Thoracic aorta (tissue), 2 donors: ENCODE results near the gene ATF5. TPM values are rescaled to one million over a fixed set of nuclear protein-coding genes. Genes with fewer than 3 reads are reported as not detected.

Experiments used
- ATAC-seq: fragments of 150-250 bp; one replicate; pipeline ENCODE4 v1.8.0; 2017; ENCODE audit warnings: low read depth; ENCODE audit not compliant: insufficient number of reproducible peaks, low FRiP score
- DNase-seq: peaks from one replicate; pipeline ENCODE4 v3.0.0-alpha.2; 2020; ENCODE audit warnings: low spot score
- H3K27ac ChIP-seq, 2 donors: fragments of 200-600 bp; sonication (generic); 1 replicate in 1 of 2; 2 replicates in 1 of 2; pipeline ENCODE4 v1.5.1; 2016; ENCODE audit warnings: mild to moderate bottlenecking in 2 of 2, moderate library complexity in 2 of 2
- H3K27me3 ChIP-seq: fragments of 200-600 bp; sonication (generic); replicated peaks from 2 replicates; pipeline ENCODE4 v1.6.0; 2016; ENCODE audit warnings: mild to moderate bottlenecking; ENCODE audit not compliant: insufficient read depth
- H3K36me3 ChIP-seq: fragments of 200-600 bp; sonication (generic); one replicate; pipeline ENCODE4 v1.5.1; 2016
- H3K4me1 ChIP-seq, 2 donors: fragments of 200-600 bp; sonication (generic); 1 replicate in 1 of 2; 2 replicates in 1 of 2; pipeline versions ENCODE4 v1.5.1 to v1.6.0; 2016; ENCODE audit warnings: low read depth in 2 of 2, mild to moderate bottlenecking in 1 of 2; ENCODE audit not compliant: control insufficient read depth in 1 of 2
- H3K4me3 ChIP-seq: fragments of 200-600 bp; sonication (generic); 2 replicates; pipeline ENCODE4 v1.5.1; 2016; ENCODE audit warnings: mild to moderate bottlenecking
- H3K9me3 ChIP-seq: fragments of 200-600 bp; sonication (generic); 2 replicates; pipeline ENCODE4 v1.5.1; 2016
- total RNA-seq, 2 donors: library from RNA; depleted of rRNA; stranded (reverse); fragments of >200 nt; gene quantifications; one replicate each; pipeline versions ENCODE4 v1.1.0 to v1.2.3, GENCODE V29; 2016
- TF ChIP-seq, protein P1 (sequence below): fragments of 200-600 bp; sonication (generic); IDR thresholded peaks from one replicate; pipeline ENCODE4 v1.5.1; 2019; ENCODE audit warnings: antibody characterized with exemption

The ATF5 gene, protein sequence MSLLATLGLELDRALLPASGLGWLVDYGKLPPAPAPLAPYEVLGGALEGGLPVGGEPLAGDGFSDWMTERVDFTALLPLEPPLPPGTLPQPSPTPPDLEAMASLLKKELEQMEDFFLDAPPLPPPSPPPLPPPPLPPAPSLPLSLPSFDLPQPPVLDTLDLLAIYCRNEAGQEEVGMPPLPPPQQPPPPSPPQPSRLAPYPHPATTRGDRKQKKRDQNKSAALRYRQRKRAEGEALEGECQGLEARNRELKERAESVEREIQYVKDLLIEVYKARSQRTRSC
- total RNA-seq = 1 to 10 TPM; 8.4 to 9.8 TPM

DNA sequence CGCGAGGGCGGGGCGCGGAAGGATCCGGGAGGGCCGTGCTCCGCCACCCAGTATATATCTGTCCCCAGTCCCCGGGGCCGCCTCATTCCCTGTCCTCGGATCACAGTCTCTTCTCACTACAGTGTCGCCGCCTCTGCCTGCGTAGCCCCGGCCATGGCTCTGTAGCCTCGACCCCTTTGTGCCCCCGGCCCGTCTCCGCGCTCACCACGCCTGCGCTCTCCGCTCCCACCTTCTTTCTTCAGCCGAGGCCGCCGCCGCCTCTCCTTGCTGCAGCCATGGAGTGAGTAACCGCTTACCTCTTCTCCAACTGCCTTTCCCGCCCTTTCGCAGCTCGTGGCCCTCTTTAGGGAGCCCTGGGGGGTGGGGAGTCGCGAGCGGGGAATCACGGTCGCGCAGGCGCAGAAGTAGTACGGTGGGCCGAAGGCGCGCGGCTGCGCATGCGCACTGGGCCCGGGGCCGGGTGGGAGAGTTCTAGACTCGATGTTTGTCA is at the start of gene ATF5, which contains the start of gene NUP62:
Gene ATF5 (plus strand): TSS at position 85 of the 490 bp plus-strand sequence. CDS start 1,646 bp downstream, outside the sequence.
Gene NUP62 (minus strand): TSS at position 384 of the 490 bp plus-strand sequence. CDS start 19,697 bp downstream, outside the sequence.
- peak; percentile 60 for DNase-seq
- Histone ChIP-seq H3K27ac (peak within 1 kb of the TSS; percentile 82 to 91), H3K27me3 (no peaks in the 10 kb centered on the region), H3K9me3 (no peaks in the 10 kb centered on the region), H3K4me3 (peak within 1 kb of the TSS; percentile 95), H3K36me3 (peaks cover 9% of the 10 kb centered on the region), H3K4me1 (peaks cover 10 to 25% of the 10 kb centered on the region in 2 donors)
- peak; percentile 54 for ATAC-seq
- TF ChIP-seq, protein P1, sequence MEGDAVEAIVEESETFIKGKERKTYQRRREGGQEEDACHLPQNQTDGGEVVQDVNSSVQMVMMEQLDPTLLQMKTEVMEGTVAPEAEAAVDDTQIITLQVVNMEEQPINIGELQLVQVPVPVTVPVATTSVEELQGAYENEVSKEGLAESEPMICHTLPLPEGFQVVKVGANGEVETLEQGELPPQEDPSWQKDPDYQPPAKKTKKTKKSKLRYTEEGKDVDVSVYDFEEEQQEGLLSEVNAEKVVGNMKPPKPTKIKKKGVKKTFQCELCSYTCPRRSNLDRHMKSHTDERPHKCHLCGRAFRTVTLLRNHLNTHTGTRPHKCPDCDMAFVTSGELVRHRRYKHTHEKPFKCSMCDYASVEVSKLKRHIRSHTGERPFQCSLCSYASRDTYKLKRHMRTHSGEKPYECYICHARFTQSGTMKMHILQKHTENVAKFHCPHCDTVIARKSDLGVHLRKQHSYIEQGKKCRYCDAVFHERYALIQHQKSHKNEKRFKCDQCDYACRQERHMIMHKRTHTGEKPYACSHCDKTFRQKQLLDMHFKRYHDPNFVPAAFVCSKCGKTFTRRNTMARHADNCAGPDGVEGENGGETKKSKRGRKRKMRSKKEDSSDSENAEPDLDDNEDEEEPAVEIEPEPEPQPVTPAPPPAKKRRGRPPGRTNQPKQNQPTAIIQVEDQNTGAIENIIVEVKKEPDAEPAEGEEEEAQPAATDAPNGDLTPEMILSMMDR = no peak

DNA sequence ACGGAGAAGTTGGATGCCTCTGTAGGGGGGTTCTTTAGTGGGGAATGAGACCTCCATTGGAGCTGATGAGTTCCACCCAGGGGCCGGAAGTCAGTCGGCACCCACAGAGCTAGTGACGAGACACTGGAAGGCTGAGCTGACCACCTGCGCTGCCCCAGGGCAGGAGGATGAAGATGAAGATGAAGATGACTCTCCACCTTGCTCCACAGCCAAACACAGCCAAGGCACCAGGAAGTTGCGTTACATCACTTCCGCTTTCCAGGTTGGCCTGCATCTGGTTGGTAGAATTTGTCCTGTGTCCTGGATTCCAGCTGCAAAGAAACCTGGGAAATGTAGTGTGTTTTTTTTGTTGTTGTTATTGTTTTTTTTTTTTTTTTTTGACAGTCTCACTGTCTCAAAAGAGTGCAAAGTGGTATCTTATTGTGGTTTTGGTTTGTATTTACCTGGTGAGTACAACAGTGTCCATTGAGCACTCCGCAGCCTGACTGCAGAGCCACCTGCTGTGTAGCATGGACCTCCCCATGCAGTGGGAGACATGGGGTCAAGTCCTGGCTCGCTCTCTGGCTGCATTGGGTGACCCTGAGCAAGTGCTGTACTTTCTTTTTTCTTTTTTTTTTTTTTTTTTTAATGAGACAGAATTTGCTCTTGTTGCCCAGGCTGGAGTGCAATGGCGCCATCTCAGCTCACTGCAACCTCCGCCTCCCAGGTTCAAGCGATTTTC is 49.6 kb upstream of the ATF5 start:
- Histone ChIP-seq H3K4me3 (no peak overlapping the region), H3K27me3 (no peaks in the 10 kb centered on the region), H3K9me3 (no peaks in the 10 kb centered on the region), H3K4me1 (peaks cover 9 to 30% of the 10 kb centered on the region in 2 donors), H3K36me3 (peaks cover 40% of the 10 kb centered on the region), H3K27ac (no peak overlapping the region)
- no peak for ATAC-seq
- no peak for DNase-seq
- TF ChIP-seq, protein P1 = no peak

DNA sequence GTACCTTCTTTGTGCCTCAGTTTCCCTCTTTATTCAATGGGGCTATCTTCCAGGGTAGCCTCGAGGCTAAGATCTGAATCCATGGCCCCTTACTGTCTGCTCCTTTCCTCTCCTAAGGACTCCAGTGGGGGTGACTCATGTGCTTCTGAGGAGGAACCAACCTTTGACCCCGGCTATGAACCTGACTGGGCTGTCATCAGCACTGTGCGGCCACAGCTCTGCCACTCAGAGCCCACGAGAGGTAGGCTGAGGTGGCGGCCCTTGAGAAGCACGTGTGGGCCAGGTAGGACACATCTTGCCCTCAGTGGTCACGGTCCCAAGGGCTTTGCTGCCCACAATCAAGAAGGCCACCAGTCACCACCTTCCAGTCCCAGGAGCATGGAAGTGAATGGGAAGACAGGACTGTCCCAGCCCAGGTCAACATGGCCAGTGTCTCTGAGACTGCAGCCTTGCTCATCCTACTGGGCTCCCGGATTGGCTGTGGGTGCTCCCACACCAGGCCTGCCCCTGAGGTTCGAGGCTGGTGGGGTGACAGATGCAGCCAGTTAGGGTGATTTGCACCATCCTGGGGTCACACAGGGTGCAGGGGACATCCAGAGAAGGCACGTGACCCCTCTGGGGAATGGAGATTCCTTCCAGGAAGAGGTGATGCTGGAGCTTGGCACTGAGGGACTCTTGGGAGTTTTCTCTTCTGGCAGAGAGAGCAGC is 48.7 kb upstream of the ATF5 start:
- TF ChIP-seq, protein P1 = no peak
- DNase-seq (no peak), ATAC-seq (no peak)
- Histone ChIP-seq H3K9me3 (no peaks in the 10 kb centered on the region), H3K27ac (no peak overlapping the region), H3K4me1 (peaks cover 8 to 22% of the 10 kb centered on the region in 2 donors), H3K27me3 (no peaks in the 10 kb centered on the region), H3K36me3 (peaks cover 48% of the 10 kb centered on the region), H3K4me3 (no peak overlapping the region)

DNA sequence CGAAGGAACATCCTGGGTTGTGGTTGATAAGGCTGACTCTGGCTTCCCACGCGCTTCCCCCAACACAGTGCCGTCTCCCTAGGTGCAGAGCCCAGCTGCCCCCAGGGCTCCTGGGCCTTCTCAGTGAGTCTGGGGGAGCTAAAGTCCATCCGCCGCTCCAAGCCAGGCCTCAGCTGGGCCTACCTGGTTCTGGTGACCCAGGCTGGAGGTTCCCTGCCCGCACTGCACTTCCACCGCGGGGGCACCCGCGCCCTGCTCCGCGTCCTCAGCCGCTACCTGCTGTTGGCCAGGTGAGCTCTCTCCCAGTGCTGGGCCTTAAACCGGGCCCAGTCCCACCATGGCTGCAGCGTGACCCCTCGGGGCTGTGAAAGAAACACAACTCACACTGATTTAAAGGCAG is 47.8 kb upstream of the ATF5 start:
- H3K27ac ChIP-seq = no peak overlapping the region
- H3K4me1 ChIP-seq = peaks cover 3 to 15% of the 10 kb centered on the region in 2 donors
- TF ChIP-seq, protein P1 = no peak
- H3K9me3 ChIP-seq = no peaks in the 10 kb centered on the region
- peaks cover 48% of the 10 kb centered on the region for H3K36me3 ChIP-seq
- ATAC-seq (no peak), DNase-seq (no peak)
- H3K27me3 ChIP-seq = no peaks in the 10 kb centered on the region
- no peak overlapping the region for H3K4me3 ChIP-seq
